Measurements from ENCODE around the gene PMS2. TPM values are rescaled to one million over a fixed set of nuclear protein-coding genes. Genes with fewer than 3 reads are reported as not detected.

PMS2 gene
- total and polyA plus RNA-seq, 2 donors (not counting 3 experiments of a cell fraction or from before 2014, with no cell fraction given), result 5.2 to 14.5 TPM

- BruUV-seq (replicated peaks), result no TSS peak
Measured at GRCh38 chr7:6031567-6031966, 22.7 kb upstream of the PMS2 start.

GRCh38 chr7:6030988-6031387 is 22.1 kb upstream of the PMS2 start, which contains the start of gene ANKRD61:
Gene ANKRD61, plus strand, starts transcription at chr7:6031376. Its CDS starts 0 bp downstream, at chr7:6031376.
- no peak within 1 kb of the TSS for H3K9ac ChIP-seq (replicated peaks; ENCODE audit: extremely low read depth, insufficient read depth, low read length)

More at GRCh38 chr7:6031567-6031966, 22.7 kb upstream of the PMS2 start:
- Histone ChIP-seq H3K27me3 (ENCODE audit: control insufficient read depth in 2 of 2, insufficient read depth in 2 of 2, low read length in 2 of 2) (no peaks in the 10 kb centered on the region), H3K9me3 (replicated peaks; ENCODE audit: control insufficient read depth, insufficient read depth, low read length) (no peaks in the 10 kb centered on the region), H3K36me3 (ENCODE audit: control insufficient read depth in 2 of 2, extremely low read depth in 1 of 2, insufficient read depth in 2 of 2, low read length in 2 of 2) (peaks cover 11 to 18% of the 10 kb centered on the region in 2 experiments), H3K4me3 (replicated peaks in 1 of 3; ENCODE audit: insufficient read depth in 1 of 3, low read depth in 1 of 3, low read length in 3 of 3) (no peak overlapping the region), H4K20me1 (replicated peaks; ENCODE audit: control insufficient read depth, extremely low read depth, insufficient read depth, low read length) (no peaks in the 10 kb centered on the region), H3K79me2 (ENCODE audit: control insufficient read depth, insufficient read depth, low read length) (no peaks in the 10 kb centered on the region), H3K9me1 (replicated peaks; ENCODE audit: control insufficient read depth, extremely low read depth, insufficient read depth, low read length) (no peaks in the 10 kb centered on the region), H2AFZ (ENCODE audit: low read depth, low read length) (no peak overlapping the region), H3K4me1 (ENCODE audit: control insufficient read depth, extremely low read depth, insufficient read depth, low read length) (peaks cover 2% of the 10 kb centered on the region), H3K9ac (replicated peaks; ENCODE audit: extremely low read depth, insufficient read depth, low read length) (no peak overlapping the region), H3K4me2 (ENCODE audit: insufficient read depth, low read length) (no peak overlapping the region), H3K27ac (ENCODE audit: insufficient read depth, low read depth, low read length) (no peak overlapping the region)
- TF ChIP-seq EZH2 (IDR thresholded peaks at IDR 0.05; ENCODE audit: borderline replicate concordance, low read depth, low read length, severe bottlenecking) (no peak), POLR2A (IDR thresholded peaks at IDR 0.05; ENCODE audit: low read depth, low read length) (no peak), MYC (IDR thresholded peaks at IDR 0.05; ENCODE audit: low read depth, low read length) (no peak), FOS (IDR thresholded peaks at IDR 0.05; ENCODE audit: borderline replicate concordance, insufficient read depth, low read length) (no peak), JUN (IDR thresholded peaks at IDR 0.05; ENCODE audit: borderline replicate concordance, insufficient read depth, insufficient read length, low read depth) (no peak), MAX (IDR thresholded peaks at IDR 0.05; ENCODE audit: insufficient read depth, insufficient read length) (no peak), POLR2AphosphoS5 (IDR thresholded peaks at IDR 0.05; ENCODE audit: insufficient read depth, low read depth, low read length) (no peak), GATA2 (IDR thresholded peaks at IDR 0.05; ENCODE audit: insufficient read depth, insufficient read length, low read depth, low read length) (no peak)
- DNase-seq (ENCODE audit: low read depth, low spot score) (no peak), FAIRE-seq (no peak)
- CTCF ChIA-PET, result interaction anchor here (0.6 to 1.3 kb wide), 2 partner anchors 26 to 75 kb away, joined by 3 read pairs; no protein-coding TSS in a partner anchor
- dilution Hi-C loops (cut with MboI; ENCODE audit: extremely low pct_ligation_motif_present, low sequenced_read_pairs) (no loop called here), intact Hi-C loops (cut with micrococcal nuclease) (no loop called here)
- POLR2A ChIA-PET, result no interaction called here

More at GRCh38 chr7:6030988-6031387, 22.1 kb upstream of the PMS2 start, which contains the start of gene ANKRD61:
- TF ChIP-seq, protein P1, sequence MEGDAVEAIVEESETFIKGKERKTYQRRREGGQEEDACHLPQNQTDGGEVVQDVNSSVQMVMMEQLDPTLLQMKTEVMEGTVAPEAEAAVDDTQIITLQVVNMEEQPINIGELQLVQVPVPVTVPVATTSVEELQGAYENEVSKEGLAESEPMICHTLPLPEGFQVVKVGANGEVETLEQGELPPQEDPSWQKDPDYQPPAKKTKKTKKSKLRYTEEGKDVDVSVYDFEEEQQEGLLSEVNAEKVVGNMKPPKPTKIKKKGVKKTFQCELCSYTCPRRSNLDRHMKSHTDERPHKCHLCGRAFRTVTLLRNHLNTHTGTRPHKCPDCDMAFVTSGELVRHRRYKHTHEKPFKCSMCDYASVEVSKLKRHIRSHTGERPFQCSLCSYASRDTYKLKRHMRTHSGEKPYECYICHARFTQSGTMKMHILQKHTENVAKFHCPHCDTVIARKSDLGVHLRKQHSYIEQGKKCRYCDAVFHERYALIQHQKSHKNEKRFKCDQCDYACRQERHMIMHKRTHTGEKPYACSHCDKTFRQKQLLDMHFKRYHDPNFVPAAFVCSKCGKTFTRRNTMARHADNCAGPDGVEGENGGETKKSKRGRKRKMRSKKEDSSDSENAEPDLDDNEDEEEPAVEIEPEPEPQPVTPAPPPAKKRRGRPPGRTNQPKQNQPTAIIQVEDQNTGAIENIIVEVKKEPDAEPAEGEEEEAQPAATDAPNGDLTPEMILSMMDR (IDR thresholded peaks at IDR 0.05; ENCODE audit: extremely low read depth in 1 of 2, insufficient read depth in 1 of 2, low read depth in 1 of 2, low read length in 2 of 2), result no peak
- Histone ChIP-seq H2AFZ (ENCODE audit: low read depth, low read length) (no peak within 1 kb of the TSS), H3K36me3 (ENCODE audit: control insufficient read depth in 2 of 2, extremely low read depth in 1 of 2, insufficient read depth in 2 of 2, low read length in 2 of 2) (peaks cover 13 to 21% of the 10 kb centered on the region in 2 experiments), H3K27me3 (ENCODE audit: control insufficient read depth in 2 of 2, insufficient read depth in 2 of 2, low read length in 2 of 2) (no peaks in the 10 kb centered on the region), H4K20me1 (replicated peaks; ENCODE audit: control insufficient read depth, extremely low read depth, insufficient read depth, low read length) (no peaks in the 10 kb centered on the region), H3K4me1 (ENCODE audit: control insufficient read depth, extremely low read depth, insufficient read depth, low read length) (peaks cover 3% of the 10 kb centered on the region), H3K79me2 (ENCODE audit: control insufficient read depth, insufficient read depth, low read length) (no peaks in the 10 kb centered on the region), H3K27ac (ENCODE audit: insufficient read depth, low read depth, low read length) (no peak within 1 kb of the TSS), H3K4me3 (replicated peaks in 1 of 3; ENCODE audit: insufficient read depth in 1 of 3, low read depth in 1 of 3, low read length in 3 of 3) (no peak within 1 kb of the TSS), H3K9me3 (replicated peaks; ENCODE audit: control insufficient read depth, insufficient read depth, low read length) (no peaks in the 10 kb centered on the region), H3K4me2 (ENCODE audit: insufficient read depth, low read length) (no peak within 1 kb of the TSS), H3K9me1 (replicated peaks; ENCODE audit: control insufficient read depth, extremely low read depth, insufficient read depth, low read length) (no peaks in the 10 kb centered on the region)
- intact Hi-C loops (cut with micrococcal nuclease), result no loop called here
- dilution Hi-C loops (cut with MboI; ENCODE audit: extremely low pct_ligation_motif_present, low sequenced_read_pairs), result no loop called here
- DNase-seq (ENCODE audit: low read depth, low spot score) (no peak), FAIRE-seq (peak; percentile 43)
- ChIA-PET POLR2A (no interaction called here), CTCF (interaction anchor here (1.3 kb wide), 1 partner anchor 76 kb away, joined by 3 read pairs; no protein-coding TSS in a partner anchor)
- no TSS peak for BruUV-seq (replicated peaks)
